ENCODE results near the gene NOL4L. TPM values are rescaled to one million over a fixed set of nuclear protein-coding genes. Genes with fewer than 3 reads are reported as not detected.
"Not testable (repeated sequence)": the region's sequence is repeated elsewhere in the genome, so short reads cannot be mapped to it uniquely, and the experiment has no call there.

NOL4L gene
- total and polyA plus RNA-seq, 11 donors = 2.6 to 15.0 (median 6.7) TPM

- Histone ChIP-seq H3K27me3 (no peaks in the 10 kb centered on the region), H3K4me3 (no peak overlapping the region), H3K4me1 (peaks cover 0 to 13% (median 6%) of the 10 kb centered on the region in 12 donors), H3K9me3 (no peaks in the 10 kb centered on the region), H3K27ac (no peak overlapping the region), H3K36me3 (peaks cover 0 to 6% (median 0%) of the 10 kb centered on the region in 9 donors)
- intact Hi-C loops (cut with DNase I) = no loop called here
- TF ChIP-seq, protein P1, sequence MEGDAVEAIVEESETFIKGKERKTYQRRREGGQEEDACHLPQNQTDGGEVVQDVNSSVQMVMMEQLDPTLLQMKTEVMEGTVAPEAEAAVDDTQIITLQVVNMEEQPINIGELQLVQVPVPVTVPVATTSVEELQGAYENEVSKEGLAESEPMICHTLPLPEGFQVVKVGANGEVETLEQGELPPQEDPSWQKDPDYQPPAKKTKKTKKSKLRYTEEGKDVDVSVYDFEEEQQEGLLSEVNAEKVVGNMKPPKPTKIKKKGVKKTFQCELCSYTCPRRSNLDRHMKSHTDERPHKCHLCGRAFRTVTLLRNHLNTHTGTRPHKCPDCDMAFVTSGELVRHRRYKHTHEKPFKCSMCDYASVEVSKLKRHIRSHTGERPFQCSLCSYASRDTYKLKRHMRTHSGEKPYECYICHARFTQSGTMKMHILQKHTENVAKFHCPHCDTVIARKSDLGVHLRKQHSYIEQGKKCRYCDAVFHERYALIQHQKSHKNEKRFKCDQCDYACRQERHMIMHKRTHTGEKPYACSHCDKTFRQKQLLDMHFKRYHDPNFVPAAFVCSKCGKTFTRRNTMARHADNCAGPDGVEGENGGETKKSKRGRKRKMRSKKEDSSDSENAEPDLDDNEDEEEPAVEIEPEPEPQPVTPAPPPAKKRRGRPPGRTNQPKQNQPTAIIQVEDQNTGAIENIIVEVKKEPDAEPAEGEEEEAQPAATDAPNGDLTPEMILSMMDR (IDR thresholded peaks at IDR 0.05) = no peak
- no peak for TF ChIP-seq POLR2A (IDR thresholded peaks at IDR 0.05)
- DNase-seq (peak in 1 of 5 donors; percentile 24), ATAC-seq (no peak)
- WGBS, 4 donors = 74 to 83% (median 79%) methylated on average over 8 of the region's 8 CpGs
Observed at GRCh38 chr20:32495217-32495565, 89.9 kb downstream of the NOL4L start.

GRCh38 chr20:32494483-32495216 is 90.5 kb downstream of the NOL4L start:
- ATAC-seq (no peak), DNase-seq (peak in 1 of 5 donors; percentile 3)
- intact Hi-C loops (cut with DNase I) = no loop called here
- Histone ChIP-seq H3K4me1 (peaks cover 0 to 13% (median 6%) of the 10 kb centered on the region in 12 donors), H3K9me3 (no peaks in the 10 kb centered on the region), H3K36me3 (peaks cover 0 to 6% (median 0%) of the 10 kb centered on the region in 9 donors), H3K27ac (no peak overlapping the region), H3K4me3 (no peak overlapping the region), H3K27me3 (no peaks in the 10 kb centered on the region)
- WGBS, 4 donors = 82 to 89% (median 87%) methylated on average over 11 of the region's 11 CpGs
- TF ChIP-seq, protein P1 (IDR thresholded peaks at IDR 0.05) = no peak
- no peak for TF ChIP-seq POLR2A (IDR thresholded peaks at IDR 0.05)

DNA sequence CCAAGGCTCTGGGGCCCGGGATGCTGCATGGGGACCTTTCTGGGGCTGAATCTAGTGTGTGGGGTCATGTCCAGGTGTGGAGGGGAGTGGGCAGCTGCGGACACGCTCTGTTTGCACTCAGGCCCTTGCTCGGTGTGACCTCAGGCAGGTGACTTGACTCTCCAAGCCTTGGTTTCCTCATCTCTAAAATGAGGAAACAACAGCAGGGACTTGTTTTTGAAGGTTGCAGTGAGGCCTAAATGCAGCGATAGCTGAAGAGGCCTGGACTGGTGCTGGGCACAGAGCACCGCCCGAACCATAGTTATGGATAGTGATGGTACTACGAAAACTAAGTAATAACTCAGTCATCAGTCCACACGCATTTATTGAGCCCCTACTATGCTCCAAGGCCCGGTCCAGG is 91.8 kb downstream of the NOL4L start:
- Histone ChIP-seq H3K36me3 (peaks cover 0 to 6% (median 0%) of the 10 kb centered on the region in 9 donors), H3K4me1 (peaks cover 0 to 13% (median 6%) of the 10 kb centered on the region in 12 donors), H3K27me3 (no peaks in the 10 kb centered on the region), H3K27ac (no peak overlapping the region), H3K9me3 (no peaks in the 10 kb centered on the region), H3K4me3 (no peak overlapping the region)
- intact Hi-C loops (cut with DNase I) = no loop called here
- TF ChIP-seq, protein P1 (IDR thresholded peaks at IDR 0.05) = no peak
- no peak for TF ChIP-seq POLR2A (IDR thresholded peaks at IDR 0.05)
- WGBS, 4 donors = 89 to 98% (median 95%) methylated on average over 9 to 10 of the region's 10 CpGs
- DNase-seq = no peak
- no peak for ATAC-seq

- WGBS, 4 donors = 90 to 98% (median 97%) methylated on average over 3 of the region's 3 CpGs
- H3K27ac ChIP-seq; H3K36me3 ChIP-seq; H3K4me3 ChIP-seq; intact Hi-C loops (cut with DNase I); ATAC-seq; H3K9me3 ChIP-seq; H3K27me3 ChIP-seq; H3K4me1 ChIP-seq: not testable (repeated sequence)
- peak in 1 of 5 donors; percentile 3 for DNase-seq
Observed at GRCh38 chr20:32491764-32492151, 93.4 kb downstream of the NOL4L start.
